NCI-H2029 (cell line): ENCODE data around the gene CDKL1.
"Not testable (repeated sequence)": the region's sequence is repeated elsewhere in the genome, so short reads cannot be mapped to it uniquely, and the experiment has no call there.

Experiments
- DNase-seq: peaks from one replicate; lab custom pipeline; 2025; lab: John Stamatoyannopoulos, UW

Gene CDKL1

DNA sequence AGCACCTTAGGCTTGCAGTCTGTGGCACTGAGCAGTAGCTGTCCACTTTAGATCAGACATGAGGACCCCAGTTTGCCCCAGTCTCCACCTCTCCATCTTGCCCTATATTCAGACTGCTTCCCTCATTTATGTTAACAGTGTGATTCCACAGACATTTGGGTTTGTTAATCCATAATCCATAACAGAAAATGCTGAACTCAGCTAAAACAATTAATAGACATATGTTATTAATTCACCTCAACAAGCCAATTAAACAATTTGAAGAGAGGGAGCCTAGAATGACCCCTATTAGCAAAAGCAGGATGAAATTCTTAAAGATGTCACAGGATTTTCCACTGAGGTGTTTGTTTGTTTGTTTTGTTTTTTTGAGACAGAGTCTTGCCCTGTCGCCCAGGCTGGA is 9.1 kb downstream of the CDKL1 start:
- DNase-seq: no peak

DNA sequence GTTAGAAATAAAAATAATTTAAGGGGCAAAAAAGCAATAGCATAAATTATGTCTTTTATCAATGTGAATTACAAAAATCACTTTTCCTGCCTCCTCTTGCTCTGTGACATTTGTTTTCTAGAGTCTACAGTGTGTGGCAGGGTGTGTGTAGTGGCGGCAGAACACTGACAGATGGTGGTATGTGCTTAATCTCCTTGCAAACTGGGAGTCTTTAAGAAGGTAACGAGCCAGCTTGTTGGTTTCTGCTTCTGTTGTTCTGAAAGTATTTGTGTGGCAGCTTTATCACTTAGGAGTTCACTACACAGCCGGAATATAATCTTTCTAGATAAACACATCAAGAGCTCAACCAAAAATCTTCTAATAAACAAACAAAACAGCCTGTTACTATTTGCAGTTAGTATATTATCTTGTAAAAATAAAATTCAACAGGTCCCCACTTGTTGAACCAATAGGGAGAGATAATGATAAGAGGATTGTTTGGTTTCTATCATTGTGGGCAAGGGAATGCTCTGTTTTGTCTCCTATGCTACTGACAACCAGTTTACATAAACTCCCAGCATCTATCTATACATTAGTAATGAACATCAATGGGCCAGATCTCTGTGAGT is 13.0 kb downstream of the CDKL1 start:
- no peak for DNase-seq

GRCh38 chr14:50381823-50382287 is 14.8 kb downstream of the CDKL1 start:
- DNase-seq: no peak

GRCh38 chr14:50381008-50381407 is 15.7 kb downstream of the CDKL1 start:
- DNase-seq: no peak

GRCh38 chr14:50380455-50380854 is 16.2 kb downstream of the CDKL1 start:
- no peak for DNase-seq

- no peak for DNase-seq
Measured at GRCh38 chr14:50379563-50379962, 17.1 kb downstream of the CDKL1 start.

GRCh38 chr14:50377550-50378085 is 19.1 kb downstream of the CDKL1 start:
- DNase-seq: no peak

DNA sequence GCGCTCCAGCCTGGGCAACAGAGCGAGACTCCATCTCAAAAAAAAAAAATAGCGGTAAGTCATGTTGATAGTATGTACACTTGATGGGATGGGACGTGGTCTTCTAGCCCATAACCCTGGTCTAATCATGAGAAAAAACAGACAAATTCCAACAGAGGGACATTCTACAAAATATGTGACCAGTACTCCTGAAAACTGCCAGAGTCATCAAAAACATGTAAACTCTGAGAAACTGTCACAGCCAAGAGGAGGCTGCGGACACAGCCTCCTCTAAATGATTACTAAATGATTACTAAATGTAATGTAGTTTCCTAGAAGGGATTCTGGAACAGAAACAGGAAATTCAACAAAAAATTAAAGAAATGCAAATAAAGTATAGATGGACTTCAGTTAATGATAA is 20.9 kb downstream of the CDKL1 start:
- no peak for DNase-seq

GRCh38 chr14:50373959-50374358 is 22.7 kb downstream of the CDKL1 start:
- no peak for DNase-seq

DNA sequence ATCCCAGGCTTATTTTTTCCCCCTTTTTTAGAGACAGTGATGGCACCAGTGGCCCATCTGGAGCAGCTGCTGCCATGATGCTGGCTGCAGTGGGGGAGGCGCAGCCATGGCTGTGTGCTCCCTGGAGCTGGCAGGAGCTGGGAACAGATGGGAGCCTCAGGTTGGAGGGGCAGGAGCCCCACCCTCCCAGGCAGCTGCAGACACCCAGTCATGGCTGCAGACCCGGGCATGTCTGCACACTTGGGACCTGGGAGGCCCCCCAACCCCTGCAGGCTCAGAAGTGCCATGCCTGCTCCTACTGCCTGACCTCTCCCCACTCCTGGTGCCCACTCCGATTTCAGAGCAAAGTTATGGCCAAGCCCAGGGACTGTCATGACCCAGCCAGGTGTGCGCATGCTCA is 25.1 kb downstream of the CDKL1 start:
- DNase-seq: no peak

DNA sequence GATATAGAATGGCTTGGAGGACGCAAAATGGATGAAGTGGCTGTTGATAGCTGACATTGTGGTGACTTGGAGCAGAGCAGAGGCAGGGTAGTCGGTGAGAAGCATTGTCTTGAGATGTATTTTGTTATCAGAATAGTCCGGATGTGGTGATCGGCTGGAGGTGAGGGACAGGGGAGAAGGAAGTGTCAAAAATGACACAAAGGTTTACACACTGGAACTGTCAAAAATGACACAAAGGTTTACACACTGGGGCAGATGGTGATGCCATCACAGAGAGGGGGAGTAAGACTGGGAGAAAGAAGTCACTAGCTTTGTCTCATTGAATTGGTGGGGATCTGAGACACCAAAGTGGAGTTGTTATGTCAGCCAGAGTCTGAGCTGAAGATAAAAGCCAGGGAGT is 30.1 kb downstream of the CDKL1 start:
- DNase-seq: no peak

- no peak for DNase-seq
Measured at GRCh38 chr14:50366115-50366514, 30.6 kb downstream of the CDKL1 start.

DNA sequence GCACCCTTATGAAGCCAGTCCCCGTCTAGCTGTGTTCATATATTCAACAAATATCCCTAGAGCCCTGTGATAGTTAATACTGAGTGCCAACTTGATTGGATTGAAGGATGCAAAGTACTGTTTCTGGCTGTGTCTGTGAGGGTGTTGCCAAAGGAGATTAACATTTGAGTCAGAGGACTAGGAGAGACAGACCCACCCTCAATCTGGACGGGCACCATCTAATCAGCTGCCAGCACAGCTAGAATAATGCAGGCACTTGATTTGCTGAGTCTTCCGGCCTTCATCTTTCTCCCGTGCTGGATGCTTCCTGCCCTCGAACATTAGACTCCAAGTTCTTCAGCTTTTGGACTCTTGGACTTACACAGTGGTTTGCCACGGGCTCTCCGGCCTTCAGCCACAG is 31.1 kb downstream of the CDKL1 start:
- DNase-seq: not testable (repeated sequence)

- no peak for DNase-seq
Measured at GRCh38 chr14:50364792-50365191, 31.9 kb downstream of the CDKL1 start.

GRCh38 chr14:50363714-50364111 is 33.0 kb downstream of the CDKL1 start:
- DNase-seq: no peak

DNA sequence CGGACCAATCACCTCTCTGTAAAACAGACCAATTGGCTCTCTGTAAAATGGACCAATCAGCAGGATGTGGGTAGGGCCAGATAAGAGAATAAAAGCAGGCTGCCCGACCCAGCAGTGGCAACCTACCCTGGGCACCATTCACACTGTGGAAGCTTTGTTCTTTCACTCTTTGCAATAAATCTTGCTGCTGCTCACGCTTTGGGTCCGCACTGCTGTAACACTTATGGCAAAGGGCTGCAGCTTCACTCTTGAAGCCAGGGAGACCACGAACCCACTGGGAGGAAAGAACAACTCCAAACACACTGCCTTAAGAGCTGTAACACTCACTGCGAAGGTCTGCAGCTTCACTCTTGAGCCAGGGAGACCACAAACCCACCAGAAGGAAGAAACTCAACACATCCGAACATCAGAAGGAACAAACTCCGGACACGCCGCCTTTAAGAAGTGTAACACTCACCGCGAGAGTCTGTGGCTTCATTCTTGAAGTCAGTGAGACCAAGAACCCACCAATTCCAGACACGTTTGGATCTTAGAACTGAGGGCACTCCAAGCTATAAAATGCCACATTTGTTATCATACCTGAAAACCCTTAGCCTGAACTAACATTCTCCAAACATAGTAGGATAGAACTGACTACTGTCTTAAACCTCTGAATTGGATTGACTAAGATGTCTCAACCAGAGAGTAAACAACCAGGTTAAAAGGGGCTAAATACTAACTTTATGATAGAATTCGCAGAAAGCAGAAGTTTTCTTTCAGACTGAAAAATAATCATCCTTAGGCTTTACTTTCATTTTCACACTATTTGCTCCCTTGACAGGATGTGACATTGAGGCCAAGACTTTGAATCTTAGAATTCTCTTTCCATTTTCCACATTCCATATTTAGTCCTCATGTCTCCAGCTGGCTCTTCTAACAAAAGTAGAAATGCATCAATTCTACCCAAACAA is 33.6 kb downstream of the CDKL1 start:
- DNase-seq: no peak

- not testable (repeated sequence) for DNase-seq
Measured at GRCh38 chr14:50361473-50362403, 34.9 kb downstream of the CDKL1 start.

DNA sequence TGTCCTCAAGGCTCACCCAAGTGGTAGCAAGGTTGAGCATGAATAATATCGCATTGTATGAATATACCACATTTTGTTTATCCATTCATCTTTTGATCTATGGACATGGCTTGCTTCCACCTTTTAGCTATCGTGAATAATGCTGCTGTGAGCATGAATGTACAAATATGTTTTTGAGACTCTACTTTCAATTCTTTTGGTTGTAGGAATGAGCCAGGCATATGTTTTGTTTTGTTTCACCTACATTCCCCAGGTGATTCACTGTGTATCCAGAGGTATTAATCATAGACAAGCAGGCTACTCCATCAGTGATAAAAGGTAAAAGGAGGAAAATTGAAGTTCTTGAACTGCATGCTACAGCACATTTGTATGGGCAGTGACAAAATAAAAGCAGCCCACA is 35.8 kb downstream of the CDKL1 start:
- no peak for DNase-seq

DNA sequence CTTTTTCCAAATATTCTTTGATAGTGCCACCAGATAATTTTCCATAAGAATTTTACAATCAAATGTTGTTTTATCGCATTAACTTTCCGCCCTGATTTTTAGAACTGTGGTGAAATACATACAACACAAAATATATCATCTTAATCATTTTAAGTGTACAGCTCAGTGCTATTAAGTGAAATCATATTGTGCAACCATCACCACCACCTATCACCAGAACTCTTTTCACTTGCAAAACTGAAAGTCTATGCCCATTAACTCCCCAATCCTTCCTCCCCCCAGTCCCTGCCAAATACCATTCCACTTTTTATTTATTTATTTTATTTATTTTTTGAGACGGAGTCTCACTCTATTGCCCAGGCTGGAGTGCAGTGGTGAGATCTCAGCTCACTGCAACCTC is 36.6 kb downstream of the CDKL1 start:
- DNase-seq: no peak

DNA sequence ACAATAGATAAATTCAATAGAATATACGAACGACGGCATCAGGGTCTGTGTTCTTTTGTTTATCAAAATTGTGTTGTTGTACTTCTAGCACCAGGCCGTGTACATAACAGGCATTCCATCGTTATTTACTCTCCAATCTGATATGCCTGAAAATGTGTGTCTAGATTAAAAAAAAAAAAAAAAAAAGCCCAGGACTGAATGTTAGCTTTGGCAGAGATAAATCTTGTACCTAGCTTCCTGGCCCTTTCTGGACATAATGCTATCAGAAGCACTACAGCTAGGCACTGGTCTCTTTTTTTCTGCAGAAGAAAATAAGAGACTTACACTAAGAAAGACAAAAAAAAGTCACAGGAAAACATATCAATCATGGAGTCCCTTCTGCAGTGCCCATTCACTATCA is 37.0 kb downstream of the CDKL1 start:
- no peak for DNase-seq

- no peak for DNase-seq
Measured at GRCh38 chr14:50357753-50358395, 38.8 kb downstream of the CDKL1 start.

- no peak for DNase-seq
Measured at GRCh38 chr14:50357124-50357523, 39.6 kb downstream of the CDKL1 start.
